Erythroblast (primary cell): ENCODE data around the gene SVBP.

Experiments used
- DNase-seq, 2 experiments: peaks; one replicate each; lab custom pipeline; 2025; lab: John Stamatoyannopoulos, UW
- GATA1 ChIP-seq: IDR thresholded peaks from 2 replicates; pipeline ENCODE4 v1.6.1; 2011; ENCODE audit warnings: low read depth, mild to moderate bottlenecking, control low read depth, low read length, moderate library complexity
- POLR2A ChIP-seq: IDR thresholded peaks from 2 replicates; pipeline ENCODE4 v1.6.1; 2011; ENCODE audit warnings: mild to moderate bottlenecking, low read length

The SVBP gene

GRCh38 chr1:42847721-42848460 is 30.7 kb upstream of the SVBP start:
- DNase-seq, result no peak
- TF ChIP-seq POLR2A (no peak), GATA1 (no peak)

- no peak for DNase-seq
- no peak for TF ChIP-seq POLR2A
- no peak for TF ChIP-seq GATA1
Observed at GRCh38 chr1:42847111-42847595, 30.0 kb upstream of the SVBP start.

GRCh38 chr1:42846257-42847110 is 29.3 kb upstream of the SVBP start, which contains the start of gene ZNF691:
Gene ZNF691 (plus strand): TSS chr1:42846613. CDS start chr1:42849659, 3,046 bp downstream.
- TF ChIP-seq GATA1 (no peak), POLR2A (peak; percentile 47)
- peak; percentile 95 to 96 for DNase-seq

- DNase-seq, result no peak
- TF ChIP-seq GATA1, result no peak
- no peak for TF ChIP-seq POLR2A
Observed at GRCh38 chr1:42845866-42846256, 28.7 kb upstream of the SVBP start.

GRCh38 chr1:42845193-42845592 is 28.0 kb upstream of the SVBP start:
- peak in 1 of 2 experiments; percentile 42 for DNase-seq
- no peak for TF ChIP-seq GATA1
- no peak for TF ChIP-seq POLR2A

- TF ChIP-seq GATA1 (no peak), POLR2A (peak; percentile 28)
- peak in 1 of 2 experiments; percentile 42 for DNase-seq
Observed at GRCh38 chr1:42844592-42845140, 27.5 kb upstream of the SVBP start.

- TF ChIP-seq GATA1 (no peak), POLR2A (no peak)
- no peak for DNase-seq
Observed at GRCh38 chr1:42841440-42842147, 24.4 kb upstream of the SVBP start.

GRCh38 chr1:42841010-42841409 is 23.8 kb upstream of the SVBP start:
- TF ChIP-seq POLR2A (no peak), GATA1 (no peak)
- DNase-seq, result no peak

- TF ChIP-seq POLR2A, result no peak
- no peak for TF ChIP-seq GATA1
- DNase-seq, result no peak
Observed at GRCh38 chr1:42838482-42839190, 21.4 kb upstream of the SVBP start.

- DNase-seq, result no peak
- no peak for TF ChIP-seq POLR2A
- no peak for TF ChIP-seq GATA1
Observed at GRCh38 chr1:42837709-42838108, 20.5 kb upstream of the SVBP start.

- no peak for TF ChIP-seq POLR2A
- no peak for TF ChIP-seq GATA1
- no peak for DNase-seq
Observed at GRCh38 chr1:42835422-42835821, 18.2 kb upstream of the SVBP start.

GRCh38 chr1:42834803-42835202 is 17.6 kb upstream of the SVBP start:
- TF ChIP-seq POLR2A (no peak), GATA1 (no peak)

GRCh38 chr1:42833981-42834380 is 16.8 kb upstream of the SVBP start:
- DNase-seq, result no peak
- TF ChIP-seq POLR2A (no peak), GATA1 (no peak)

More at GRCh38 chr1:42834803-42835202, 17.6 kb upstream of the SVBP start:
- no peak for DNase-seq
